Activated naive CD8-positive, alpha-beta T cell treated with anti-CD3 and anti-CD28 coated beads, Interleukin-2, amount 50 U/mL, for 24 hours (primary cell): ENCODE data around the gene UNC5C.

Experiments used
- ATAC-seq: fragments of 150-1000 bp; cut with Tn5 transposase; one replicate; pipeline ENCODE4 v1.10.0; 2021
- DNase-seq: peaks from one replicate; pipeline ENCODE4 v3.0.0; 2021
- H3K27ac Mint-ChIP-seq: one replicate; pipeline ENCODE4 v1.8.0; 2021; ENCODE audit warnings: mild to moderate bottlenecking, mixed read lengths
- H3K27me3 Mint-ChIP-seq: one replicate; pipeline ENCODE4 v1.8.0; 2021; ENCODE audit warnings: mixed read lengths
- H3K36me3 Mint-ChIP-seq: one replicate; pipeline ENCODE4 v1.8.0; 2021; ENCODE audit warnings: low read depth, mixed read lengths
- H3K4me1 Mint-ChIP-seq: one replicate; pipeline ENCODE4 v1.8.0; 2021; ENCODE audit warnings: mixed read lengths
- H3K4me3 Mint-ChIP-seq: one replicate; pipeline ENCODE4 v1.8.0; 2021; ENCODE audit warnings: mild to moderate bottlenecking, moderate library complexity, mixed read lengths
- H3K9me3 Mint-ChIP-seq: one replicate; pipeline ENCODE4 v1.8.0; 2021; ENCODE audit warnings: mixed read lengths

UNC5C gene

DNA sequence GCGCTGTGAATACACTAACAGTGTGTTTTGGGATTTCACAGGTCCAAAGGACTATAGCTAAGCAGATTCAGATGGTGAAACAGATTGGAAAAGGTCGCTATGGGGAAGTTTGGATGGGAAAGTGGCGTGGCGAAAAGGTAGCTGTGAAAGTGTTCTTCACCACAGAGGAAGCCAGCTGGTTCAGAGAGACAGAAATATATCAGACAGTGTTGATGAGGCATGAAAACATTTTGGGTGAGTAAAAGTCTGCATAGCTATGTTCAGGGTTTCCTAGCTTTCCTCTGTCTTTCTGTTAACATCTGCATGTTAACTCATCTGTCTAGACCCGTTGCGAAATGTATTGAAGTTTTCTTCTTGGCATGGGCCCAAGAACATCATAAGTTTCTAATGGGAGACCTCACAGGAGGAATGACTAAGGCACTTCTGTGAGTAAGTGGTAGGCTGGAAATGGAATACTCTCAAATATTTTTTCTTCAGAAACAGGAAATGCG lies 418.9 kb downstream of the UNC5C start:
- no peak overlapping the region for H3K4me3 Mint-ChIP-seq
- no peaks in the 10 kb centered on the region for H3K9me3 Mint-ChIP-seq
- H3K4me1 Mint-ChIP-seq, result peaks cover 8% of the 10 kb centered on the region
- DNase-seq (no peak), ATAC-seq (no peak)
- H3K36me3 Mint-ChIP-seq, result no peaks in the 10 kb centered on the region
- peaks cover 2% of the 10 kb centered on the region for H3K27me3 Mint-ChIP-seq
- H3K27ac Mint-ChIP-seq, result no peak overlapping the region

DNA sequence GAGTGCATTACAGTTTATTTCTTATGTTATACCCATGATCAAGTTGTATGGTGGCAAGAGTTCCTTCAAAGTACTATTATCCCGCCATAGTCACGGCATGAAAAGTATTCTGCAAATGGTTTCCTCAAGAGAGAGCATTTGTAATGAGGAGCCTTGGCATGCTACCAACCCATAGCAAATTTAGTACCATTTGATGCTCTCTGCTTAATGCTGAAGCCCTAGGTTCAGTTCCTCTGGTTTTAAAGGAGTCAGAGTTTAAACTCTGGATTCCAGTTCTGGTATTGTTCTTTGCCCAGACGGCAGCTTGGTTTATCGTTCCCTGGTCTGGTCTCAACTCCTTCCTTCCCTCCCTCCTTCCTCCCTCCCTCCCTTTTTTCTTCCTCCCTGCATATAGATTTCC lies 419.7 kb downstream of the UNC5C start:
- no peak for DNase-seq
- H3K9me3 Mint-ChIP-seq, result no peaks in the 10 kb centered on the region
- H3K4me3 Mint-ChIP-seq, result no peak overlapping the region
- peaks cover 2% of the 10 kb centered on the region for H3K27me3 Mint-ChIP-seq
- no peak for ATAC-seq
- peaks cover 8% of the 10 kb centered on the region for H3K4me1 Mint-ChIP-seq
- no peaks in the 10 kb centered on the region for H3K36me3 Mint-ChIP-seq
- H3K27ac Mint-ChIP-seq, result no peak overlapping the region

DNA sequence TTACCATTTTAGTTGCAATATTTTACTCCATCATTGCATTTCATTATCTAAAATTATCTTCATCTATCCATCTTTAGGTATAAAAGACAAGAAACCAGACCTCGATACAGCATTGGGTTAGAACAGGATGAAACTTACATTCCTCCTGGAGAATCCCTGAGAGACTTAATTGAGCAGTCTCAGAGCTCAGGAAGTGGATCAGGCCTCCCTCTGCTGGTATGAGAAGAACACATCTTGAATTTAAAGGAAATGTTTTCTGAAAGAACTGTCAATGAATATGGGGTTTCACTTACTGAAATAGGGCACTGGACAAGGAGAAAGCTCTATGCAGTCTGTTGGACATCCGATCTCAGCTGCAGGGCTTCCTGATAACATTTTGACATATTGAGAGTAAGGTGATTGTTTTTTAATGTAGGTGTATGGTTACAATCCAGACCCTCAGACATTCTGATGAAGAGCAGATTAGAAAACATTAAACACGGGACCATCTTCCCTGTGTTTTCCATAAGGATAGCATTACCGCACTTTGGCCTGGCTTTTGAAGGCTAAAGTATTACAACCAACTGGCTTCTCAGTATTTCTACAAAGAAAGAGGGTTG lies 423.8 kb downstream of the UNC5C start:
- Mint-ChIP-seq H3K4me1 (peaks cover 4% of the 10 kb centered on the region), H3K4me3 (no peak overlapping the region), H3K27ac (no peak overlapping the region), H3K36me3 (no peaks in the 10 kb centered on the region), H3K27me3 (peaks cover 2% of the 10 kb centered on the region), H3K9me3 (no peaks in the 10 kb centered on the region)
- ATAC-seq, result no peak
- no peak for DNase-seq

DNA sequence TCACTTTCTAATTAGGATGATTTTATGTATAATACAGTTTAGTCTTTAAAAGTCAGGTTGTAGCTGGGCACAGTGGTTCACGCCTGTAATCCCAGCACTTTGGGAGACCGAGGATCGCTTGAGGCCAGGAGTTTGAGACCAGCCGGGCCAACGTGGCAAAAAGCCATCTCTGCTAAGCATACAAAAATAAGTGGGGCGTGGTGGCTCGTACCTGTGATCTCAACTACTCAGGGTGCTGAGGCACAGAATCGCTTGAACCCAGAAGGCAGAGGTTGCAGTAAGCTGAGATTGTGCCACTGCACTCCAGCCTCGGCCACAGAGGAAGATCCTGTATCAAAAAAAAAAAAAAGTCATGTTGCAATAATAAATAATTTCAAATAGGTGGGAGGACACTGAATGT lies 426.8 kb downstream of the UNC5C start:
- no peak for ATAC-seq

DNA sequence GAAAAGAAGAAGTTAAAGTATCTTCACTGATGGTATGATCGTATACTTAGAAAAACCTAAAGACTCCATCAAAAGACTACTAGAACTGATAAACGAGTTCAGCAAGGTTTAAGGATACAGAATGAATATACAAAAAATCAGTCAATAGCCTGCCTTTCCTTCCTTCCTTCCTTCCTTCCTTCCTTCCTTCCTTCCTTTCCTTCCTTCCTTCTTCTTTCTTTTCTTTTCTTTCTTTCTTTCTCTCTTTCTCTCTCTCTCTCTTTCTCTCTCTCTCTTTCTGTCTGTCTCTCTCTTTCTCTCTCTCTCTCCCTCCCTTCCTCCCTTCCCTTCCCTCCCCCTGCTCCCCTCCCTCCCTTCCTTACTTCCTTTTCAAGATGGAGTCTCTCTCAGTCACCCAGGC lies 428.3 kb downstream of the UNC5C start:
- ATAC-seq, result no peak
- Mint-ChIP-seq H3K9me3 (no peaks in the 10 kb centered on the region), H3K4me3 (no peak overlapping the region), H3K27me3 (no peaks in the 10 kb centered on the region), H3K27ac (no peak overlapping the region), H3K36me3 (no peaks in the 10 kb centered on the region), H3K4me1 (no peaks in the 10 kb centered on the region)
- DNase-seq, result no peak

More for the DNA sequence above, 426.8 kb downstream of the UNC5C start:
- Mint-ChIP-seq H3K27me3 (no peaks in the 10 kb centered on the region), H3K9me3 (no peaks in the 10 kb centered on the region), H3K4me3 (no peak overlapping the region), H3K4me1 (no peaks in the 10 kb centered on the region), H3K27ac (no peak overlapping the region), H3K36me3 (no peaks in the 10 kb centered on the region)
- no peak for DNase-seq

DNA sequence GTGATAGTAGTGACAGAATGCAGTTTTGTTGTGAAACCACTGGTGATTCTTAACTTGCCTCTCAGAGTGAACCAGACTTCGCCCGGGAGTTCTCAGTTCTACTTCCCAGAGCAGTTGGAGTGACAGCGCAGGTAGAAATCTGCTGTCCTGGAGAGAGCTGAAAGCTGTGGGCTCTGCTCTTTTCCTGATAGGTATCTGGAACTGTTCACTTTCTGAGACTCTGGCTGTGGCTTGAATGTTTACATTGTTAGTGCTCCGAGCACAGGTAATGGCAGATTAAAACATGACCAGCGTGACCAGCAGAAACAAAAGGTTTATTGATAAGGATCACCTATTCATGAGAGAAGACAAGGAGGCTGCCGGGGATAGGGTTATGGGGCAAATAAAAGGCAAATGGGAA lies 430.3 kb downstream of the UNC5C start:
- H3K27ac Mint-ChIP-seq, result no peak overlapping the region
- H3K27me3 Mint-ChIP-seq, result no peaks in the 10 kb centered on the region
- H3K9me3 Mint-ChIP-seq, result no peaks in the 10 kb centered on the region
- H3K36me3 Mint-ChIP-seq, result no peaks in the 10 kb centered on the region
- no peak for DNase-seq
- ATAC-seq, result no peak
- no peak overlapping the region for H3K4me3 Mint-ChIP-seq
- no peaks in the 10 kb centered on the region for H3K4me1 Mint-ChIP-seq

DNA sequence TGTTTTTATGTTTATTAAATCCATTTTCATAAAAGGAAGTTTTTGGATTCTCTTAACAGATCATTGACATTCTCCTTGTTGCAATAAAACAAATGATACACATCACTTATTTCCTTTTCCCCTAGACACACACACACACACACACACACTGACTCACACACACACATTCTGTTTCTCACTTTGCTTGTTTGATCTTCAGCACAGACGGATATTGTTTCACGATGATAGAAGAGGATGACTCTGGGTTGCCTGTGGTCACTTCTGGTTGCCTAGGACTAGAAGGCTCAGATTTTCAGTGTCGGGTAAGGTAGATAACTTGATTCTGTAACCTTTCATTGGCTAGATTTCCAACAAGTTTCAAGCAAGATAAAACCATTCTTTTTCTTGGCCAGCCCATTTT lies 434.3 kb downstream of the UNC5C start:
- DNase-seq (no peak), ATAC-seq (no peak)
- no peaks in the 10 kb centered on the region for H3K9me3 Mint-ChIP-seq
- no peaks in the 10 kb centered on the region for H3K4me1 Mint-ChIP-seq
- no peak overlapping the region for H3K27ac Mint-ChIP-seq
- H3K36me3 Mint-ChIP-seq, result no peaks in the 10 kb centered on the region
- no peaks in the 10 kb centered on the region for H3K27me3 Mint-ChIP-seq
- no peak overlapping the region for H3K4me3 Mint-ChIP-seq
